ENCODE data around the gene C12orf60. TPM values are rescaled to one million over a fixed set of nuclear protein-coding genes. Genes with fewer than 3 reads are reported as not detected.

C12orf60 gene
- total and polyA plus RNA-seq, 4 donors: 0.56 to 1.9 (median 0.99) TPM

DNA sequence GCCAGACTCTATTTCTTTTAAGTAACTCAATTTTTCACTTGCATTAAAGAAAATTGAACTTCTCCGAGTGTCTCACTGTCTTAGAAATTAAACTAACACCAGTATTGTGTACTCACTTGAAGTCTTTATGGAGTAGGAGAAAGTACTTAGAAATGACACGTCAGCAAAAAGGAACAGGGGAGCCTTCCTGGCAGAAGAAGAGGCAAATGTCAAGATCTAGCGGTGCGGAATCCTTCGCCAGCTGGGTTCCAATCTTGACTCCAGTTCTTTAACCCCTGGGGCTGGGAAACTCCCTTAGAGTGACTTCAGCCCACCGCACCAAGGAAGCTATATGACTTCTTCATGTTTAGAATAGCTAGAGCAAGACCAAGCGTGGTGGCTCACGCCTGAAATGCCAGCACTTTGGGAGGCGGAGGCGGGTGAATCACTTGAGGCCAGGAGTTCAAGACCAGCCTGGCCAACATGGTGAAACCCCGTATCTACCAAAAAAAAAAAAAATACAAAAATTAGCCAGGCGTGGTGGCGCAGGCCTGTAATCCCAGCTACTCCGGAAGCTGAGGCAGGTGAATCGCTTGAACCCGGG, 34.6 kb upstream of the C12orf60 start:
- H3K36me3 ChIP-seq (ENCODE audit: control insufficient read depth in 1 of 2, insufficient read depth in 2 of 2, low read length in 1 of 2): no peaks in the 10 kb centered on the region
- peak overlapping the region; percentile 71 to 94 for H3K4me3 ChIP-seq (ENCODE audit: low read length in 2 of 2)
- 24 to 36% methylated on average over 14 to 16 of the region's 16 CpGs for WGBS, 2 donors
- no peaks in the 10 kb centered on the region for H3K9me3 ChIP-seq (ENCODE audit: control insufficient read depth, low read length)
- ATAC-seq (ENCODE audit: low FRiP score): no peak
- H3K27me3 ChIP-seq (ENCODE audit: control insufficient read depth in 1 of 2, insufficient read depth in 2 of 2, low read length in 1 of 2): no peaks in the 10 kb centered on the region
- H3K27ac ChIP-seq (ENCODE audit: low read depth in 1 of 2, low read length in 2 of 2): peak overlapping the region in 1 of 2 donors; percentile 98
- intact Hi-C loops (cut with DNase I): loop anchor here in 1 of 2 donors (10.0 kb wide), 1 partner anchor 114 kb away; no protein-coding TSS in a partner anchor
- DNase-seq: no peak
- H3K4me1 ChIP-seq (ENCODE audit: control insufficient read depth in 1 of 2, insufficient read depth in 2 of 2, low read length in 2 of 2): no peaks in the 10 kb centered on the region

DNA sequence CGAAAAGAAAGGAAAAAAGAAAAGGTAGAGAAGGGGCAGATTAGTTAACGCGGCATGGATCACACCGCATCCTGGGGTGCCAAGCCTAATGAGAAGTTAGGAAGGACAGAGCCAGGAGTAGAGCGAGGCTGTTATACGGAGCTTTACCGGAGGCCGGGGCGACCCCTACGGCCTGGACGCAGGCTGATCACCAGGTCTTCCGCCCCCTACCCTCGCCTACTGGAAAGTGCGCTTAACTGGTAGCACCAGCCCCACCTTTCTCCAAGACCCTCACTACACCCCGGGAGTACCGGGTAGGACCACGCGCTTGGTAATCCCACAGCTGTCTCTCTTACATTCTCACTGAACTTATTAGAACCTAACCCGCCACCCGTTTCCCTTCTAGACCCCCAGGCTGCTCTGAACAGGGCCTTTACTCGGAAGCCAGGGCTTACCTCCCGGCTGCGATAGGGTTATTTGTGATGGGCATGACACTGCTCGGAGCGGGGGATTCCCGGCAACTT, 34.0 kb upstream of the C12orf60 start:
- no peaks in the 10 kb centered on the region for H3K4me1 ChIP-seq (ENCODE audit: control insufficient read depth in 1 of 2, insufficient read depth in 2 of 2, low read length in 2 of 2)
- no peaks in the 10 kb centered on the region for H3K36me3 ChIP-seq (ENCODE audit: control insufficient read depth in 1 of 2, insufficient read depth in 2 of 2, low read length in 1 of 2)
- H3K9me3 ChIP-seq (ENCODE audit: control insufficient read depth, low read length): no peaks in the 10 kb centered on the region
- ATAC-seq (ENCODE audit: low FRiP score): peak; percentile 13
- DNase-seq: no peak
- H3K4me3 ChIP-seq (ENCODE audit: low read length in 2 of 2): peak overlapping the region; percentile 71 to 94
- H3K27me3 ChIP-seq (ENCODE audit: control insufficient read depth in 1 of 2, insufficient read depth in 2 of 2, low read length in 1 of 2): no peaks in the 10 kb centered on the region
- intact Hi-C loops (cut with DNase I): loop anchor here in 1 of 2 donors (10.0 kb wide), 1 partner anchor 115 kb away; no protein-coding TSS in a partner anchor
- H3K27ac ChIP-seq (ENCODE audit: low read depth in 1 of 2, low read length in 2 of 2): peak overlapping the region; percentile 9 to 98
- 0 to 1% methylated on average over 26 of the region's 26 CpGs for WGBS, 2 donors

DNA sequence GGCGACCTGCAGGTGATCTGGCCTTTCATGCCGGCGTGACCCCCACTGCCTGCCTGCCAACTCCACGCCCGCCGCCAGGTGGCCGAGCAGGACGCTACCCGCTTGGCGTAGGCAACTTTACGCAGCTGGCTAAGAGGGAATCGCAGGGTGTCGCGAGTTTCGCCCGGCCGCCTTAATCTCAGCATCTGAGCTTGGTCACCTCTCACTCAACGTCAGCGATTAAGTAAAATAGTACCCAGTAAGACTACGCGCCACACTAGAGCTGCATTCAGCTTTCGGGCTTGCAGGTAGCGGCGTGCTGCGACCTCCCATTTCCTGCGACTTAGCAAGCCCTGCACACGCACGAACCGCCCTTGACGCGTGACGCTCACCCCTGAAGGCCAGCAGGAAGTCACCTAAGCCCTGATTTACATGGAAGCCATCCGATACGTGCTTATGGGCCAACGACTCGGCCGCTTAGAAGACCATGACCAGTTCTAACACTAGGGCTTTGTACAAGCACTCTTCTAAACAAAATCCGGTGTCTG, 33.4 kb upstream of the C12orf60 start:
- ATAC-seq (ENCODE audit: low FRiP score) (peak; percentile 81), DNase-seq (peak; percentile 89 to 94)
- H3K27me3 ChIP-seq (ENCODE audit: control insufficient read depth in 1 of 2, insufficient read depth in 2 of 2, low read length in 1 of 2): no peaks in the 10 kb centered on the region
- intact Hi-C loops (cut with DNase I): loop anchor here (5.0 to 10.0 kb wide), 3 partner anchors 72 to 1875 kb away; partner anchors contain the start of genes ART4 (in 1 of the 2) and GPRC5A (in 1 of the 2)
- H3K36me3 ChIP-seq (ENCODE audit: control insufficient read depth in 1 of 2, insufficient read depth in 2 of 2, low read length in 1 of 2): no peaks in the 10 kb centered on the region
- H3K4me1 ChIP-seq (ENCODE audit: control insufficient read depth in 1 of 2, insufficient read depth in 2 of 2, low read length in 2 of 2): no peaks in the 10 kb centered on the region
- peak overlapping the region; percentile 71 to 94 for H3K4me3 ChIP-seq (ENCODE audit: low read length in 2 of 2)
- 0% methylated on average over 38 of the region's 38 CpGs for WGBS, 2 donors
- no peaks in the 10 kb centered on the region for H3K9me3 ChIP-seq (ENCODE audit: control insufficient read depth, low read length)
- peak overlapping the region; percentile 92 to 98 for H3K27ac ChIP-seq (ENCODE audit: low read depth in 1 of 2, low read length in 2 of 2)

- Histone ChIP-seq H3K36me3 (ENCODE audit: control insufficient read depth in 1 of 2, insufficient read depth in 2 of 2, low read length in 1 of 2) (no peaks in the 10 kb centered on the region), H3K27ac (ENCODE audit: low read depth in 1 of 2, low read length in 2 of 2) (peak overlapping the region; percentile 92 to 98), H3K4me3 (ENCODE audit: low read length in 2 of 2) (peak overlapping the region; percentile 71 to 94), H3K9me3 (ENCODE audit: control insufficient read depth, low read length) (no peaks in the 10 kb centered on the region), H3K27me3 (ENCODE audit: control insufficient read depth in 1 of 2, insufficient read depth in 2 of 2, low read length in 1 of 2) (no peaks in the 10 kb centered on the region), H3K4me1 (ENCODE audit: control insufficient read depth in 1 of 2, insufficient read depth in 2 of 2, low read length in 2 of 2) (no peaks in the 10 kb centered on the region)
- ATAC-seq (ENCODE audit: low FRiP score) (peak; percentile 88), DNase-seq (peak; percentile 94 to 95)
- intact Hi-C loops (cut with DNase I): loop anchor here (5.0 to 10.0 kb wide), 2 partner anchors 72 to 1876 kb away; partner anchors contain the start of genes ART4 (in 1 of the 2) and GPRC5A (in 1 of the 2)
- WGBS, 2 donors: 0% methylated on average over 56 of the region's 56 CpGs
Observed at GRCh38 chr12:14770496-14771461, 32.7 kb upstream of the C12orf60 start.

- 23 to 25% methylated on average over 6 of the region's 6 CpGs for WGBS, 2 donors
- intact Hi-C loops (cut with DNase I): loop anchor here (5.0 to 10.0 kb wide), 2 partner anchors 71 to 1877 kb away; partner anchors contain the start of genes ART4 (in 1 of the 2) and GPRC5A (in 1 of the 2)
- Histone ChIP-seq H3K27ac (ENCODE audit: low read depth in 1 of 2, low read length in 2 of 2) (no peak overlapping the region), H3K4me3 (ENCODE audit: low read length in 2 of 2) (peak overlapping the region in 1 of 2 donors; percentile 71), H3K4me1 (ENCODE audit: control insufficient read depth in 1 of 2, insufficient read depth in 2 of 2, low read length in 2 of 2) (peaks cover 0 to 2% of the 10 kb centered on the region in 2 donors), H3K9me3 (ENCODE audit: control insufficient read depth, low read length) (no peaks in the 10 kb centered on the region), H3K36me3 (ENCODE audit: control insufficient read depth in 1 of 2, insufficient read depth in 2 of 2, low read length in 1 of 2) (no peaks in the 10 kb centered on the region), H3K27me3 (ENCODE audit: control insufficient read depth in 1 of 2, insufficient read depth in 2 of 2, low read length in 1 of 2) (no peaks in the 10 kb centered on the region)
- DNase-seq (no peak), ATAC-seq (ENCODE audit: low FRiP score) (no peak)
Observed at GRCh38 chr12:14771651-14772137, 31.8 kb upstream of the C12orf60 start.

- H3K36me3 ChIP-seq (ENCODE audit: control insufficient read depth in 1 of 2, insufficient read depth in 2 of 2, low read length in 1 of 2): no peaks in the 10 kb centered on the region
- intact Hi-C loops (cut with DNase I): loop anchor here (5.0 to 10.0 kb wide), 2 partner anchors 69 to 1878 kb away; partner anchors contain the start of genes ART4 (in 1 of the 2) and GPRC5A (in 1 of the 2)
- DNase-seq: no peak
- H3K27ac ChIP-seq (ENCODE audit: low read depth in 1 of 2, low read length in 2 of 2): no peak overlapping the region
- peaks cover 0 to 2% of the 10 kb centered on the region in 2 donors for H3K4me1 ChIP-seq (ENCODE audit: control insufficient read depth in 1 of 2, insufficient read depth in 2 of 2, low read length in 2 of 2)
- no peaks in the 10 kb centered on the region for H3K27me3 ChIP-seq (ENCODE audit: control insufficient read depth in 1 of 2, insufficient read depth in 2 of 2, low read length in 1 of 2)
- H3K4me3 ChIP-seq (ENCODE audit: low read length in 2 of 2): no peak overlapping the region
- no peaks in the 10 kb centered on the region for H3K9me3 ChIP-seq (ENCODE audit: control insufficient read depth, low read length)
- 89 to 91% methylated on average over 5 of the region's 5 CpGs for WGBS, 2 donors
- no peak for ATAC-seq (ENCODE audit: low FRiP score)
Observed at GRCh38 chr12:14772946-14773345, 30.5 kb upstream of the C12orf60 start.

- Histone ChIP-seq H3K4me1 (ENCODE audit: control insufficient read depth in 1 of 2, insufficient read depth in 2 of 2, low read length in 2 of 2) (peaks cover 0 to 2% of the 10 kb centered on the region in 2 donors), H3K27ac (ENCODE audit: low read depth in 1 of 2, low read length in 2 of 2) (peak overlapping the region in 1 of 2 donors; percentile 67), H3K4me3 (ENCODE audit: low read length in 2 of 2) (peak overlapping the region; percentile 28 to 30), H3K27me3 (ENCODE audit: control insufficient read depth in 1 of 2, insufficient read depth in 2 of 2, low read length in 1 of 2) (no peaks in the 10 kb centered on the region), H3K9me3 (ENCODE audit: control insufficient read depth, low read length) (no peaks in the 10 kb centered on the region), H3K36me3 (ENCODE audit: control insufficient read depth in 1 of 2, insufficient read depth in 2 of 2, low read length in 1 of 2) (no peaks in the 10 kb centered on the region)
- ATAC-seq (ENCODE audit: low FRiP score) (no peak), DNase-seq (peak; percentile 53 to 74)
- intact Hi-C loops (cut with DNase I): loop anchor here (2.0 to 10.0 kb wide), 3 partner anchors 29 to 1879 kb away; partner anchors contain the start of genes ART4 (in 1 of the 2), C12orf60 (in 1 of the 2), GPRC5A (in 1 of the 2) and WBP11 (in 1 of the 2)
- WGBS, 2 donors: 8 to 10% methylated on average over 16 of the region's 16 CpGs
Observed at GRCh38 chr12:14773685-14774073, 29.8 kb upstream of the C12orf60 start.
